Activated T-cell treated with anti-CD3 and anti-CD28 coated beads, Interleukin-2, amount 50 U/mL, for 24 hours (primary cell): ENCODE measurements around the gene PALM3.

Experiments
- DNase-seq: peaks from one replicate; pipeline ENCODE4 v3.0.0-alpha.2; 2020
- H3K27ac Mint-ChIP-seq: 2 replicates; pipeline ENCODE4 v1.8.0; 2020; ENCODE audit warnings: mild to moderate bottlenecking, mixed read lengths
- H3K27me3 Mint-ChIP-seq: 2 replicates; pipeline ENCODE4 v1.8.0; 2020; ENCODE audit warnings: mixed read lengths
- H3K36me3 Mint-ChIP-seq: 2 replicates; pipeline ENCODE4 v1.8.0; 2020; ENCODE audit warnings: low read depth, mixed read lengths
- H3K4me1 Mint-ChIP-seq: 2 replicates; pipeline ENCODE4 v1.8.0; 2020; ENCODE audit warnings: low read depth, mixed read lengths
- H3K4me3 Mint-ChIP-seq: 2 replicates; pipeline ENCODE4 v1.8.0; 2020; ENCODE audit warnings: mild to moderate bottlenecking, moderate library complexity, mixed read lengths
- H3K9me3 Mint-ChIP-seq: 2 replicates; pipeline ENCODE4 v1.8.0; 2020; ENCODE audit warnings: mixed read lengths

Gene PALM3

GRCh38 chr19:14061751-14062557 lies at the start of gene PALM3:
TSS of gene PALM3 (minus strand) at chr19:14062076. CDS start at chr19:14061980, 96 bp downstream.
- Mint-ChIP-seq H3K4me1 (peaks cover 16% of the 10 kb centered on the region), H3K27me3 (peaks cover 36% of the 10 kb centered on the region), H3K36me3 (no peaks in the 10 kb centered on the region), H3K4me3 (no peak within 1 kb of the TSS), H3K27ac (no peak within 1 kb of the TSS), H3K9me3 (no peaks in the 10 kb centered on the region)
- no peak for DNase-seq

GRCh38 chr19:14111486-14111885 lies 49.6 kb upstream of the PALM3 start:
- peaks cover 9% of the 10 kb centered on the region for H3K36me3 Mint-ChIP-seq
- H3K27me3 Mint-ChIP-seq, result no peaks in the 10 kb centered on the region
- H3K4me3 Mint-ChIP-seq, result no peak overlapping the region
- peak overlapping the region; percentile 26 for H3K27ac Mint-ChIP-seq
- no peaks in the 10 kb centered on the region for H3K9me3 Mint-ChIP-seq
- no peak for DNase-seq
- H3K4me1 Mint-ChIP-seq, result peaks cover 41% of the 10 kb centered on the region

DNA sequence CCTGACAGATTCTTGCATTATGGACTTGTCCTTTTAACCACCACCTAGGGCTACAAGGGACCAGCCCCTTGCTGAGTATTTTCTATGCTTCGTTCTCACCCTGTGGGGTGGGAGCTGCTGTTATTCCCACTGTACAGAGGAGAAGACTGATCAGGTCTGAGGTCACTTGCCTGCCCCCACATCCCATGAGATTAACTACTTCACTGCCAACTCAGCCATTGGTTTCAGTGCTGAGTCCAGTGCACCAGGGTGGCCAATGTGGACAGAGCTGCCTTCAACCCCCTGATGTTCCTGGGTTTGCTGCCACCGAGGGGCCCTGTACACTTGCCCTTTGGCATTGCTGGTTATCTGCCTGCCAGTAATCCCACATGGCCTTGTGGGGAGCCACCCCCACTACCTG lies 48.8 kb upstream of the PALM3 start:
- H3K4me3 Mint-ChIP-seq, result no peak overlapping the region
- no peaks in the 10 kb centered on the region for H3K27me3 Mint-ChIP-seq
- peak overlapping the region; percentile 22 for H3K27ac Mint-ChIP-seq
- H3K4me1 Mint-ChIP-seq, result peaks cover 33% of the 10 kb centered on the region
- no peaks in the 10 kb centered on the region for H3K9me3 Mint-ChIP-seq
- DNase-seq, result no peak
- peaks cover 16% of the 10 kb centered on the region for H3K36me3 Mint-ChIP-seq

GRCh38 chr19:14107581-14108461 lies 45.9 kb upstream of the PALM3 start:
- H3K36me3 Mint-ChIP-seq, result peaks cover 33% of the 10 kb centered on the region
- H3K27ac Mint-ChIP-seq, result no peak overlapping the region
- DNase-seq, result no peak
- no peaks in the 10 kb centered on the region for H3K27me3 Mint-ChIP-seq
- peaks cover 13% of the 10 kb centered on the region for H3K4me1 Mint-ChIP-seq
- H3K9me3 Mint-ChIP-seq, result no peaks in the 10 kb centered on the region
- no peak overlapping the region for H3K4me3 Mint-ChIP-seq

- H3K36me3 Mint-ChIP-seq, result peaks cover 41% of the 10 kb centered on the region
- no peak overlapping the region for H3K4me3 Mint-ChIP-seq
- no peaks in the 10 kb centered on the region for H3K27me3 Mint-ChIP-seq
- no peak overlapping the region for H3K27ac Mint-ChIP-seq
- peaks cover 4% of the 10 kb centered on the region for H3K4me1 Mint-ChIP-seq
- no peak for DNase-seq
- H3K9me3 Mint-ChIP-seq, result no peaks in the 10 kb centered on the region
Observed at GRCh38 chr19:14106840-14107239, 45.0 kb upstream of the PALM3 start.

- no peak overlapping the region for H3K27ac Mint-ChIP-seq
- H3K27me3 Mint-ChIP-seq, result no peaks in the 10 kb centered on the region
- H3K36me3 Mint-ChIP-seq, result peaks cover 50% of the 10 kb centered on the region
- H3K9me3 Mint-ChIP-seq, result no peaks in the 10 kb centered on the region
- H3K4me1 Mint-ChIP-seq, result no peaks in the 10 kb centered on the region
- no peak for DNase-seq
- no peak overlapping the region for H3K4me3 Mint-ChIP-seq
Observed at GRCh38 chr19:14105680-14106079, 43.8 kb upstream of the PALM3 start.

DNA sequence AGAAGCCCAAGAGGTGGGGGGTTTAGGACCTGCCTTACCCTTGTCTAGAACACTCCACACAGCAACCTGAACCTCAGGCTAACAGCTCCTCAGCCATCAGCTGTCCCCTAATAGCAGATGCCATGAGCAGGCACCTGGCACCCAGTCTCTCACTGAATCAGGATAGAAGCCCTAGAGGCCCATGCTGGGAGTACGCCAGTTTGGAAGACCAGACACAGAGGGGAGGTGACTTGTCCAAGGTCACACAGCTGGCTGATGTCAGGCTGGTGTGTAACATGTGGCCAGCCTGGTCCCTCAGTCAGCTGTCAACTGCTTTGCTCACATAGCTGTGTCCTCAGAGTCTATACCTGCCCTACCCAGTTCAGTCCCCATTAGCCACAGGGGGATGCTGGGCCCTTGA lies 41.4 kb upstream of the PALM3 start:
- Mint-ChIP-seq H3K4me1 (no peaks in the 10 kb centered on the region), H3K36me3 (peaks cover 53% of the 10 kb centered on the region), H3K27me3 (no peaks in the 10 kb centered on the region), H3K9me3 (no peaks in the 10 kb centered on the region), H3K4me3 (no peak overlapping the region), H3K27ac (no peak overlapping the region)
- DNase-seq, result no peak

- Mint-ChIP-seq H3K27ac (no peak overlapping the region), H3K36me3 (peaks cover 55% of the 10 kb centered on the region), H3K4me1 (no peaks in the 10 kb centered on the region), H3K4me3 (no peak overlapping the region), H3K9me3 (no peaks in the 10 kb centered on the region), H3K27me3 (no peaks in the 10 kb centered on the region)
- no peak for DNase-seq
Observed at GRCh38 chr19:14102756-14103155, 40.9 kb upstream of the PALM3 start.

- Mint-ChIP-seq H3K9me3 (no peaks in the 10 kb centered on the region), H3K27ac (no peak overlapping the region), H3K4me3 (no peak overlapping the region), H3K27me3 (no peaks in the 10 kb centered on the region), H3K4me1 (no peaks in the 10 kb centered on the region), H3K36me3 (peaks cover 58% of the 10 kb centered on the region)
- no peak for DNase-seq
Observed at GRCh38 chr19:14102102-14102696, 40.3 kb upstream of the PALM3 start.

DNA sequence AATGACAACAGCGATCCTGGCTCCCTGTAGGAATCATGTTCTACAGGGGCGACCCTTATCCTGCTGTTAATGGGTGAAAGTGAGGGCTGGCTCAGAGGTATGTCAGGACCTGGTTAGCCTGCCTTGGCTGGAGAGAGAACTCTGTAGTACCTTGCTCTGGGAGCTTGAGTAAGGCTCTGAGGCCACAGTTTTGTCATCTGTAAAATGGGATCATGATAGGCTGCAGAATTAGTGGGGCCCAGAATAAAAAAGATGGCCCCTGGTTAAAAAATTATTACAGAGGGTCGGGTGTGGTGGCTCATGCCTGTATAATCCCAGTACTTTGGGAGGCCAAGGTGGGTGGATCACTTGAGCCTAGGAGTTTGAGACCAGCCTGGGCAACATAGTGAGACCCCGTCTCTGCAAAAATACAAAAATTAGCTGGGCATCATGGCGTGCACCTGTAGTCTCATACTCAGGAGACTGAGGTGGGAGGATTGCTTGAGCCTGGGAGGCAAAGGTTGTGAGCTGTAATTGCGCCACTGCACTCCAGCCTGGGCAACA lies 39.2 kb upstream of the PALM3 start:
- Mint-ChIP-seq H3K27ac (no peak overlapping the region), H3K27me3 (no peaks in the 10 kb centered on the region), H3K4me1 (no peaks in the 10 kb centered on the region), H3K36me3 (peaks cover 60% of the 10 kb centered on the region), H3K9me3 (no peaks in the 10 kb centered on the region), H3K4me3 (no peak overlapping the region)
- no peak for DNase-seq

DNA sequence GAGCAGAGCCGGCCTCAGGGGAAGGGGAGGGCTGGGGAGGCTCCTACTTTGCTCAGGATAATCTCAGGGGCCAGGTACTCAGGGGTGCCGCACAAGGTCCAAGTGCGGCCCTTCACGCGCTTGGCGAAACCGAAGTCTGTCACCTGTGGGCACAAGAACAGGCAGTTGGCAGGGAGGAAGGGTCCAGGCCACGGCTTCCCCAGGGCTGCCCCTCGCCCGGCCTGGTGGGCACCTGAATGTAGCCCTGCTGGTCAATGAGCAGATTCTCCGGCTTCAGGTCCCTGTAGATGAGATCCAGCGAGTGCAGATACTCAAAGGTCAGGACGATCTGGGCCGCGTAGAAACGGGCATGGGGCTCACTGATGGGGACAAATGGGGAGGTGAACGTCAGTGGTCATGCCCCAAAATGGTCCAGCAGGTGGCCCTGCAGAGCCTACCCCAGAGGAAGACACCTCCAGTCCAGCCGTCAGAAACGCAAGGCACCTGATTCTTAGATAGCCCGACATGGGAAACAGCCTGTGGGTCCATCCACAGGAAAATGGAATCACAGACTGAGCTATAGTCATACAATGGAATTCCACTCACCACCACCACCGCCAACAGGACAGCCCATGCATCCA lies 35.8 kb upstream of the PALM3 start:
- no peak overlapping the region for H3K27ac Mint-ChIP-seq
- peaks cover 9% of the 10 kb centered on the region for H3K9me3 Mint-ChIP-seq
- DNase-seq, result no peak
- H3K4me1 Mint-ChIP-seq, result peaks cover 8% of the 10 kb centered on the region
- H3K27me3 Mint-ChIP-seq, result no peaks in the 10 kb centered on the region
- H3K36me3 Mint-ChIP-seq, result peaks cover 46% of the 10 kb centered on the region
- no peak overlapping the region for H3K4me3 Mint-ChIP-seq

DNA sequence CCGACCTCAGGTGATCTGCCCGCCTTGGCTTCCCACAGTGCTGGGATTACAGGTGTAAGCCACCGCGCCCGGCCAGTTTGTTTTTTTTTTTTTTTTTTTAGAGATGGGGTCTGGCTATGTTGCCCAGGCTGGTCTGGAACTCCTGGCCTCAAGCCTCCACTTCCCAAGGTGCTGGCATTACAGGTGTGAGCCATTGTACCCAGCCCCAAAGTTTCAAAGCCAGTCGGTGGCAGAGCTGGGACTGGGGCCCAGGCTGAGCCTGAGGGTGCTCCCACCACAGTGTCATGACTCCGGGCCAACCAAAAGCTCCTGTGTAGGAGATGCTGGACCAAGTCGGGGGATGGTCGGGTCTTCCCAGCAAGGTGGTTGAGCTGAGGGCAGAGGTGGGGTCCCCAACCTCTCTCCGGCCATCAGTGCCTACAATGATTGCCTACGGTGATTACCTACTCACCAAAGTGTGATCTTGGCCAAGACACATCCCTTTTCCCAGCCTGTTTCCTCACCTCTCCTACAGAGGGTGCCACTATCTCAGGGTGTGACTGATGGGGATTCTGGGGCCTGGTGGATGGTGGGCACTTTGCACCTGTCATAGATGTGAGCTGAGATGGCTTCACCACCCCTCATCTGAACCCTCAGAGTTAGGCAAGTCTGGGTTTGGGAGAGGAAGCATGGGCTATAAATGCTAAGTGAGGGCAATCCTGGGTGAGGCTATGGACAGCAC lies 34.6 kb upstream of the PALM3 start:
- Mint-ChIP-seq H3K27ac (no peak overlapping the region), H3K4me3 (no peak overlapping the region)

GRCh38 chr19:14094854-14095253 lies 33.0 kb upstream of the PALM3 start:
- no peaks in the 10 kb centered on the region for H3K27me3 Mint-ChIP-seq
- H3K4me1 Mint-ChIP-seq, result peaks cover 17% of the 10 kb centered on the region
- H3K4me3 Mint-ChIP-seq, result no peak overlapping the region
- peaks cover 35% of the 10 kb centered on the region for H3K36me3 Mint-ChIP-seq
- H3K27ac Mint-ChIP-seq, result no peak overlapping the region
- no peak for DNase-seq
- H3K9me3 Mint-ChIP-seq, result peaks cover 9% of the 10 kb centered on the region

More for the DNA sequence above, 34.6 kb upstream of the PALM3 start:
- peaks cover 43% of the 10 kb centered on the region for H3K36me3 Mint-ChIP-seq
- peaks cover 9% of the 10 kb centered on the region for H3K9me3 Mint-ChIP-seq
- peaks cover 16% of the 10 kb centered on the region for H3K4me1 Mint-ChIP-seq
- H3K27me3 Mint-ChIP-seq, result no peaks in the 10 kb centered on the region
- DNase-seq, result no peak
